KMS-11 (cell line): ENCODE data around the gene OR1I1.
"Not testable (repeated sequence)": the region's sequence is repeated elsewhere in the genome, so short reads cannot be mapped to it uniquely, and the experiment has no call there.

Experiments used
- H2AFZ ChIP-seq: fragments of 200-600 bp; sonication (generic); 2 replicates; pipeline ENCODE4 v1.6.1; 2016; ENCODE audit warnings: antibody characterized with exemption, mixed run types, low read depth
- H3K27ac ChIP-seq: fragments of 200-600 bp; sonication (generic); 2 replicates; pipeline ENCODE4 v1.6.1; 2016; ENCODE audit warnings: mild to moderate bottlenecking, mixed run types
- H3K27me3 ChIP-seq: fragments of 200-600 bp; sonication (generic); 2 replicates; pipeline ENCODE4 v1.6.1; 2017; ENCODE audit warnings: mild to moderate bottlenecking, low read depth, mixed run types, moderate library complexity; ENCODE audit not compliant: insufficient read depth
- H3K36me3 ChIP-seq: fragments of 200-600 bp; sonication (generic); 2 replicates; pipeline ENCODE4 v1.6.1; 2017; ENCODE audit warnings: mild to moderate bottlenecking, mixed run types; ENCODE audit not compliant: insufficient read depth
- H3K4me1 ChIP-seq: fragments of 200-600 bp; sonication (generic); 2 replicates; pipeline ENCODE4 v1.6.1; 2016; ENCODE audit warnings: mild to moderate bottlenecking, low read depth, mixed run types; ENCODE audit not compliant: poor library complexity, severe bottlenecking
- H3K4me2 ChIP-seq: fragments of 200-600 bp; sonication (generic); 2 replicates; pipeline ENCODE4 v1.7.0; 2016; ENCODE audit warnings: mild to moderate bottlenecking, mixed run types
- H3K4me3 ChIP-seq: fragments of 200-600 bp; sonication (generic); IDR thresholded peaks from 2 replicates; pipeline ENCODE4 v1.6.1; 2017; ENCODE audit warnings: low read depth, low read length, mixed read lengths; ENCODE audit not compliant: insufficient read depth
- H3K79me2 ChIP-seq: fragments of 200-600 bp; sonication (generic); 2 replicates; pipeline ENCODE4 v1.6.1; 2016; ENCODE audit warnings: low read depth, mixed run types; ENCODE audit not compliant: insufficient read depth
- H3K9ac ChIP-seq: fragments of 200-600 bp; sonication (generic); 2 replicates; pipeline ENCODE4 v1.6.1; 2016; ENCODE audit warnings: mild to moderate bottlenecking, mixed run types
- H4K20me1 ChIP-seq: fragments of 200-600 bp; sonication (generic); 2 replicates; pipeline ENCODE4 v1.6.1; 2016; ENCODE audit warnings: mild to moderate bottlenecking, mixed run types; ENCODE audit not compliant: insufficient read depth
- CTCF ChIP-seq: fragments of 200-600 bp; sonication (generic); conservative IDR thresholded peaks from 2 replicates; pipeline ENCODE4 v1.6.1; 2017; ENCODE audit warnings: low read depth, mild to moderate bottlenecking, antibody characterized with exemption, low read length, moderate library complexity, mixed read lengths

Gene OR1I1

GRCh38 chr19:15074371-15074770, 7.6 kb upstream of the OR1I1 start:
- Histone ChIP-seq H3K4me3 (no peak overlapping the region), H3K79me2 (no peaks in the 10 kb centered on the region), H3K9ac (no peak overlapping the region), H4K20me1 (no peaks in the 10 kb centered on the region), H2AFZ (no peak overlapping the region), H3K27ac (no peak overlapping the region), H3K4me2 (no peak overlapping the region), H3K4me1 (no peaks in the 10 kb centered on the region), H3K27me3 (no peaks in the 10 kb centered on the region; the same call in 1 of the 2 replicates), H3K36me3 (no peaks in the 10 kb centered on the region)
- TF ChIP-seq CTCF = no peak

GRCh38 chr19:15075806-15076205, 6.2 kb upstream of the OR1I1 start:
- Histone ChIP-seq H4K20me1 (no peaks in the 10 kb centered on the region), H3K27ac (no peak overlapping the region), H3K9ac (no peak overlapping the region), H2AFZ (no peak overlapping the region), H3K27me3 (peaks cover 6% of the 10 kb centered on the region; the same call in 1 of the 2 replicates), H3K79me2 (no peaks in the 10 kb centered on the region), H3K4me2 (no peak overlapping the region), H3K4me1 (no peaks in the 10 kb centered on the region), H3K4me3 (no peak overlapping the region), H3K36me3 (no peaks in the 10 kb centered on the region)
- TF ChIP-seq CTCF = no peak

- H3K4me1 ChIP-seq, H4K20me1 ChIP-seq, H2AFZ ChIP-seq, H3K9ac ChIP-seq, H3K36me3 ChIP-seq, H3K4me3 ChIP-seq, H3K79me2 ChIP-seq, H3K27ac ChIP-seq, H3K4me2 ChIP-seq: not testable (repeated sequence)
- peaks cover 23% of the 10 kb centered on the region; the same call in 1 of the 2 replicates for H3K27me3 ChIP-seq
Observed at GRCh38 chr19:15080002-15080401, 2.0 kb upstream of the OR1I1 start.

GRCh38 chr19:15087182-15087581, 5.2 kb downstream of the OR1I1 start:
- Histone ChIP-seq H3K27ac (no peak overlapping the region), H3K9ac (no peak overlapping the region), H3K4me3 (no peak overlapping the region), H3K79me2 (no peaks in the 10 kb centered on the region), H2AFZ (no peak overlapping the region), H3K27me3 (peaks cover 31% of the 10 kb centered on the region; the same call in 1 of the 2 replicates), H4K20me1 (no peaks in the 10 kb centered on the region), H3K4me1 (no peaks in the 10 kb centered on the region), H3K36me3 (no peaks in the 10 kb centered on the region), H3K4me2 (no peak overlapping the region)
- TF ChIP-seq CTCF = no peak

- Histone ChIP-seq H3K4me2 (no peak overlapping the region), H3K27me3 (peaks cover 31% of the 10 kb centered on the region; the same call in 1 of the 2 replicates), H3K4me3 (no peak overlapping the region), H3K79me2 (no peaks in the 10 kb centered on the region), H4K20me1 (no peaks in the 10 kb centered on the region), H3K27ac (no peak overlapping the region), H2AFZ (peak overlapping the region; percentile 24; the same call in 1 of the 2 replicates), H3K4me1 (no peaks in the 10 kb centered on the region), H3K36me3 (no peaks in the 10 kb centered on the region), H3K9ac (no peak overlapping the region)
- peak; percentile 75 for TF ChIP-seq CTCF
Observed at GRCh38 chr19:15091918-15092753, 10.1 kb downstream of the OR1I1 start.
